Suprapubic skin (tissue), 4 donors: ENCODE data around the gene TNNC1.

Source experiments
- EP300 ChIP-seq: sonication (generic); formaldehyde crosslinking; IDR thresholded peaks from one replicate; pipeline ENCODE4 v1.6.1; 2017; ENCODE audit warnings: antibody characterized with exemption
- POLR2A ChIP-seq, 2 donors: fragments of 450-650 bp; IDR thresholded peaks; one replicate each; pipeline ENCODE4 v1.6.1; 2017; ENCODE audit warnings: antibody characterized with exemption in 2 of 2, mild to moderate bottlenecking in 2 of 2, moderate library complexity in 2 of 2
- POLR2AphosphoS5 ChIP-seq, 3 donors: sonication (generic); formaldehyde crosslinking; IDR thresholded peaks; one replicate each; pipeline ENCODE4 v1.6.1; 2017; ENCODE audit warnings: antibody characterized with exemption in 3 of 3
- TF ChIP-seq, protein P1 (sequence below), 2 donors: fragments of 200-600 bp in 1 of 2; fragments of 450-650 bp in 1 of 2; sonication (generic) in 1 of 2; IDR thresholded peaks; one replicate each; pipeline ENCODE4 v1.5.1; 2016 to 2019; ENCODE audit warnings: antibody characterized with exemption in 2 of 2, mild to moderate bottlenecking in 1 of 2, moderate library complexity in 1 of 2

DNA sequence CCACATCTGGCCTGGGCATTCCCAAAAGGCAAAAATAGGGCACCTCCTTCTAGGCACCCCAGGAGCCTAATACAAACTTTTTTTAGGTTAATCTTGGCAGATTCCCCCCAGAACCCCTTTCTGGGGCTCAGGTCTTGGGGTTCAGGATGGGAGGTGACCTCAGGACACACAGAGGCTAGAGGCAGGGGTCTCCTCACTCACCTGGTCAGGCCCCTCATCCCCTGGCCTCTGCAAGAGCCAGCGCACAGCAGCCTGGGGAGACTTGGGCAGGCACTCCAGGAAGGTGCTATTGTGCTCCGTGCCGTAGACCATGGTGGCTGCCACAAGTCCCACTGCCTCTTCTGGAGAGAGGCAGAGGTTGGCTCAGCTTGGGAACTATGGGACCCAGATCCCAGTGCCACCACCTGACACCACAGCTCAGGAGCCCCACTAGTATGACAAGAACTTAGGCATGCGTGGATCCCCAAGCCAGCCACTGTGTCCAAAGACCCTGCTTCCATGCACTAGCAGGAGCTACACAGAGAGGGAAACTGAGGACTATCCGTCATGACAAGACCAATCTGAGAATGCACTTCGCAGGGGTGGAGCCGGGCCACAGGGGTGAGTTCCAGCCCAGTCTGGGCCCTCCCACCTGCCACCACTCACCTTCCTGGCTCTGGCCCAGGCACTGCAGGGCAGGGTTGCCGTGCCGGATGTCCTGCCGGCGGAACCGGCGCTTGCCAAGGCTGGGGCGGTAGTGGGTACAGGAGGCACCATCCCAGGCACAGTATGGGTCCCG lies 16.3 kb downstream of the TNNC1 start:
- TF ChIP-seq, protein P1, sequence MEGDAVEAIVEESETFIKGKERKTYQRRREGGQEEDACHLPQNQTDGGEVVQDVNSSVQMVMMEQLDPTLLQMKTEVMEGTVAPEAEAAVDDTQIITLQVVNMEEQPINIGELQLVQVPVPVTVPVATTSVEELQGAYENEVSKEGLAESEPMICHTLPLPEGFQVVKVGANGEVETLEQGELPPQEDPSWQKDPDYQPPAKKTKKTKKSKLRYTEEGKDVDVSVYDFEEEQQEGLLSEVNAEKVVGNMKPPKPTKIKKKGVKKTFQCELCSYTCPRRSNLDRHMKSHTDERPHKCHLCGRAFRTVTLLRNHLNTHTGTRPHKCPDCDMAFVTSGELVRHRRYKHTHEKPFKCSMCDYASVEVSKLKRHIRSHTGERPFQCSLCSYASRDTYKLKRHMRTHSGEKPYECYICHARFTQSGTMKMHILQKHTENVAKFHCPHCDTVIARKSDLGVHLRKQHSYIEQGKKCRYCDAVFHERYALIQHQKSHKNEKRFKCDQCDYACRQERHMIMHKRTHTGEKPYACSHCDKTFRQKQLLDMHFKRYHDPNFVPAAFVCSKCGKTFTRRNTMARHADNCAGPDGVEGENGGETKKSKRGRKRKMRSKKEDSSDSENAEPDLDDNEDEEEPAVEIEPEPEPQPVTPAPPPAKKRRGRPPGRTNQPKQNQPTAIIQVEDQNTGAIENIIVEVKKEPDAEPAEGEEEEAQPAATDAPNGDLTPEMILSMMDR (IDR thresholded peaks at IDR 0.05), result no peak
- no peak for TF ChIP-seq POLR2A (IDR thresholded peaks at IDR 0.05)
- no peak for TF ChIP-seq EP300
- no peak for TF ChIP-seq POLR2AphosphoS5 (IDR thresholded peaks at IDR 0.05)
